G401 (cell line): ENCODE measurements around the gene ZNF419. TPM values are rescaled to one million over a fixed set of nuclear protein-coding genes. Genes with fewer than 3 reads are reported as not detected.
"Not testable (repeated sequence)": the region's sequence is repeated elsewhere in the genome, so short reads cannot be mapped to it uniquely, and the experiment has no call there.

Experiments used
- DNase-seq: peaks from one replicate; pipeline ENCODE4 v3.0.0-alpha.2; 2015; ENCODE audit warnings: low spot score
- in situ Hi-C: cut with HindIII; loops from 2 replicates; pipeline ENCODE4 v1.10.0; 2016; ENCODE audit warnings: low sequenced_read_pairs, mixed read lengths
- total RNA-seq: library from RNA; depleted of rRNA; stranded (reverse); fragments of >200 nt; shearing (Covaris generic); gene quantifications from 2 replicates; pipeline ENCODE4 v1.2.3, GENCODE V29; 2014; rRNA removed

The ZNF419 gene
- 4.9 and 9.2 TPM in 2 replicates for total RNA-seq

DNA sequence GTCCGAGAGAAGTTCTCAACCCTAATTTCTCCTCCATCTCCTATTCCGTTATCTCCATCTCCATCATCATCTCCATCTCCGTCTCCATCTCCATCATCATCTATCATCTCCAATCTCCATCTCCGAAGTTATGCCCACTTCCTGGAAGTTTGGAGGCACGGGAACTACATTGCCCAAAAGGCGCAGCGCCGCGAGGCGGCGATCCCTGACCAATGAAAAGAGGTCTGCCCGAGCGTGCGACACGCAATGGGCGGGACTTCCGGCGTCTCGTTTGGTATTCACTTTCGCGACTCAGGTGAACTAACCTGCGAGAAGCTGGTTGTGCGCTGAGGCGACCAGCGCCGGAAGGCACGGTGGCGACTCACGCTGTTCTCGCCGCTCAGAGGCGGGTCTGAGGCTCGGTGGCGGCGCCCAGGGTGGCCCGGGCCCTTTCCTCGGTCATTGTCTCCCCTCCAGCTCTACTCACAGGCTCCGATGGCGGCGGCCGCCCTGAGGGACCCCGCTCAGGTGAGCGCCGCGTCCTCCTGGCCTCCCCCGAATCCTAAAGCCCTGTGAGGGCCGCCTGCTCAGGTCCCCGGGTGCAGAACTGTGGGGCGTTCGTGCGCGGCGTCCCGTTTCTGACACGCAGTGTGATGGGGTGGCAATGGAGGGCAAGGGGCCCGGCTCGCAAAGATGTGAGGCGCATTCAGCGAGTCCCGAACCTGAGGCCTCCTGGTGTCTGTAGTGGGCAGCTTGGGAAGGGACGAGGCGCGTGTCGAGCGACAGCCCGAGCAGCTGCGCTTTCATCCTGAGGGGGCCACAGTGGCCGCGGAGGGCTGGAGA is at the start of gene ZNF419:
TSS of gene ZNF419 (plus strand) at position 274 of the 822 bp plus-strand sequence. CDS start at position 475, 201 bp downstream.
- in situ Hi-C loops: not testable (repeated sequence)
- DNase-seq: peak; percentile 94

GRCh38 chr19:57437931-57438330 is 49.6 kb upstream of the ZNF419 start:
- no peak for DNase-seq
- in situ Hi-C loops: no loop called here

GRCh38 chr19:57438925-57439324 is 48.6 kb upstream of the ZNF419 start:
- no peak for DNase-seq
- in situ Hi-C loops: no loop called here

GRCh38 chr19:57441979-57442752 is 45.4 kb upstream of the ZNF419 start:
- DNase-seq: no peak
- in situ Hi-C loops: no loop called here

- in situ Hi-C loops: no loop called here
- no peak for DNase-seq
Observed at GRCh38 chr19:57443121-57443696, 44.3 kb upstream of the ZNF419 start.

DNA sequence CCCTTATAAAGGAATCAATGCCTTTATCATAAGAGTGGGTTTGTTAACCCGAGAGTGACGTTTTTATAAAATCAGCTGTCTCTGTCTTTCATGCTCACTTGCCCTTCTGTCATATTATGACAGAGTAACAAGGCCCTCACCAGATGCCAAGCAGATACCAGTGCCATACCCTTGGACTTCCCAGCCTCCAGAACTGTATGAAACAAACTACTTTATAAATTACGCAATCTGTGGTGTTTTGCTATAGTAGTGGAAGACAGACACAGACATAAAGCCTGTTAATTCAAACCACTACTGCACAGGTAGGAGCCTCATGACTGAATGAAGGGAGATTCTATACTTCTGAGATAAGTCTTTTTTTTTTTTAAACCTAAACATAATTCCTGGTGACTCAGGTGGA is 35.2 kb upstream of the ZNF419 start:
- no peak for DNase-seq
- in situ Hi-C loops: no loop called here

DNA sequence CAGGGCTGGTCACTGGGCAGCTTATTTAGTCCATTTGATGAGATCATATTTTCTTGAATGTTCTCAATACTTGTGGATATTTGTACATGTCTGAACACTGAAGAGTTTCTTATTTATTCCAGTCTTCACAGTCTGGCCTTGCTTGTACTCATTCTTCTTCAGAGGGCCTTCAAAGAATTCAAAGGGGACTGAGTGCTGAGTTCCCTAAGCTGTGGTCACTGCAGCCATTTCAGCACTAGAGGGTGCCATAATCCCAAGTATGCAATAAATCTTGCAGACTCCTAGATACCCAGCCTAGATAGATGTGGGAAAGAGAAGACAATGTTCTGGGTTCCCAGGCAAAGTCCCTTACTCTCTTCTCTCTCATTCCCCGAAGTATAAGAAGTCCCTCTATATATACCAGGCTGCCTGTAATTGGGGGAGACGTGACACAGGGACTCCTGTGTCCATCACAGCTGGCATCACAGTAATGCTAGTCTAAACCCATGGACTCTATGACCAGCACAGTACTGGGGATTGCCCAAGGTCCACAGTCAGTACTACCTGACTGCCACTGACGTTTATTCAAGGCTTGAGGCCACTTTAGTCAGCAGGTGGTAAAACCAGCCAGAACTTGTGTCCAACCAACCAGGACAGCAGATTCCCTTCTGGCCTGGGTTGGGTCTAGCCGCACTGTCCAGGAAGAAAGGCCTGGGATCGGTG is 21.7 kb upstream of the ZNF419 start:
- in situ Hi-C loops: no loop called here
- DNase-seq: peak; percentile 10

DNA sequence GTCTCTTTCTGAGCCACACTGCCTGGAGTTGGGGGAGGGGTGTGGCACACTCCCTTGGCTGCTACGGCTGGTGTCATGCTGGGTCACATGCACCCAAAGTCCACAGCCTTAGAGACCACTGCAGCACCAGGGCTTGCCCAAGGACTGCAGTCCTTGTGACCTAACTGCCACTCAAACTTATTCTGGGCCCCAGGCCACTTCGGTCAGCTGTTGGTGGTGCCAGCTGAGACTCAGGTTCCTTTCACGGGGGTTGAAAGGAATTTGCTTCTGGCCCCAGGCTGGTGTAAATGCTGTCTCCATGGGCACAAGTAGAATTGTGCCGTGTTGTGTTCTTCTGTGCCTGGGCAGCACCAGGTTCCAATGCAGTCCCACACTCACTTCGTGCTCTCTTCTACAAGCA is 21.1 kb upstream of the ZNF419 start:
- no peak for DNase-seq
- in situ Hi-C loops: no loop called here

GRCh38 chr19:57473646-57474045 is 13.9 kb upstream of the ZNF419 start:
- no peak for DNase-seq

DNA sequence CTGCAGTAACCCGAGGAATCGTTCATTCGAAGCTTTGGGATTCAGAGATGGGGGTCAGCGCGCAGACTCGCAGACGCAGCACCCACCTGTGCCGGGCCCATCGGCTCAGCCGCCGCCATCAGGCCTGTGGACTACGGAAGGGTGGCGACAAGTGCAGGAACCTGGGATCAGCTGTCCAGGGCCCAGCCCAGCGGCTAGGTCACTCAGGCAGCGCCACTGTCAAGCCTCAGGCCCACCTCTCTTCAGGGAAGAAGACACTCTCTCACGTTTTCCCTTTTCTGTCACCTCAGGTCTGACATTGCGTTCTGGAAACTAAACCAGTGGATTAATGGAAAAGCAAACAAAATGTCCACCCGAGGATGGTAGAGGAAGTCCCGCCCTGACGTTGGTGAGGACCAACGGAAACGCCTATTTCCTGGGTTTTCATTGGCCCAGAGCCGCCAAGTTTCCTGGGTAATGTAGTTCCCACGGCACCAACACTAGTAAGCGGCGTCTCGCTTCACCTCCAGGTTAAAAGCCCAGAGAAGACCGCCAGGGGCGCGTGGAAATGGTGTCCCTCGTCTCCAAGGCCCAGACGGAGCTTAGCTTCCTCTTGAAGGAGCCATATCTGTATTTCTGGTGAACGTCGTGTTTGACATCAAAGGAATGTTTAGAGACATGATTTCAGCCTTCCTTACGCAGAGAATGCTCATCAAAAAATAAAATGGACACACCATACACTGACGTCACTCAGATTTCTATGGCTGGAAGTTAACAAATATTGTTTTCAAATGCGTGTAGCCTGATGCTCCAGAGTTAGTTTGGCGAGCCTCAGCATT is 10.2 kb upstream of the ZNF419 start, which contains the start of gene ZNF772:
TSS of gene ZNF772 (minus strand) at position 376 of the 818 bp plus-strand sequence. CDS start at position 119, 257 bp downstream.
- DNase-seq: peak; percentile 98
- in situ Hi-C loops: no loop called here

More at GRCh38 chr19:57473646-57474045, 13.9 kb upstream of the ZNF419 start:
- in situ Hi-C loops: no loop called here

DNA sequence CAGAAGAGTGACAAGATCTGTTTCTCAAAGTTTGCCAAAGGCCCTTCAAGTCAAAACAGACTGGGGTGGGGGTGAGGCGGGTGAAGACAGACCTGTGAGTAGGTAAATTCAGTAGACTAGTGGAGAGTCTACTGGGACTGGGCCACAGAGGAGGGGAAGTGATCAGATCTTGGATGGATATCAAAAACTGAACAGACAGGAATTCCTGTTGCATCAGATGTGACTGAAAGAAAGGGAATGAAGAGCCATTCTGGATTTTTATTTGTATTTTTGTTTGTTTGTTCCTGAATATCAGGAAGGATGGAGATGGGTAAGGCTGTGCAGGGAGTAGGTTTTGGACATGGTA is 722 bp downstream of the ZNF419 start:
- DNase-seq, in situ Hi-C loops: not testable (repeated sequence)

- in situ Hi-C loops, DNase-seq: not testable (repeated sequence)
Observed at GRCh38 chr19:57499332-57499679, 11.8 kb downstream of the ZNF419 start.

DNA sequence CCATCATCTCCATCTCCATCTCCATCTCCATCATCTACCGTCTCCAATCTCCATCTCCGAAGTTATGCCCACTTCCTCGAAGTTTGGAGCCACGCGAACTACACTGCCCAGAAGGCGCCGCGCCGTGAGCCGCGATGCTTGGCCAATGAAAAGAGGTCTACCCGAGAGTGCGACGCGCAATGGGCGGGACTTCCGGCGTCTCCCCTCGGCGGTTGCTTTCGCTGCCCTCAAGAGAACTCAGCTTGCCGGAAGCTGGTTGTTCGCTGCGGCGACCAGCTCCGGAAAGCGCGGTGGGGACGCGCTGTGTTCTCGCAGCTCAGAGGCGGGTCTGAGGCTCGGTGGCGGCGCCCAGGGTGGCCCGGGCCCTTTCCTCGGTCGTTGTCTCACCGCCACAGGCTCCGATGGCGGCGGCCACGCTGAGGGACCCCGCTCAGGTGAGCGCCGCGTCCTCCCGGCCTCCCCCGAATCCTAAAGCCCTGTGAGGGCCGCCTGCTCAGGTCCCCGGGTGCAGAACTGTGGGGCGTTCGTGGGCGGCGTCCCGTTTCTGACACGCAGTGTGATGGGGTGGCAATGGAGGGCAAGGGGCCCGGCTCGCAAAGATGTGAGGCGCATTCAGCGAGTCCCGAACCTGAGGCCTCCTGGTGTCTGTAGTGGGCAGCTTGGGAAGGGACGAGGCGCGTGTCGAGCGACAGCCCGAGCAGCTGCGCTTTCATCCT is 12.3 kb downstream of the ZNF419 start, which contains the start of gene ZNF773:
TSS of gene ZNF773 (plus strand) at position 259 of the 716 bp plus-strand sequence. CDS start at position 402, 143 bp downstream.
- DNase-seq: peak; percentile 94

DNA sequence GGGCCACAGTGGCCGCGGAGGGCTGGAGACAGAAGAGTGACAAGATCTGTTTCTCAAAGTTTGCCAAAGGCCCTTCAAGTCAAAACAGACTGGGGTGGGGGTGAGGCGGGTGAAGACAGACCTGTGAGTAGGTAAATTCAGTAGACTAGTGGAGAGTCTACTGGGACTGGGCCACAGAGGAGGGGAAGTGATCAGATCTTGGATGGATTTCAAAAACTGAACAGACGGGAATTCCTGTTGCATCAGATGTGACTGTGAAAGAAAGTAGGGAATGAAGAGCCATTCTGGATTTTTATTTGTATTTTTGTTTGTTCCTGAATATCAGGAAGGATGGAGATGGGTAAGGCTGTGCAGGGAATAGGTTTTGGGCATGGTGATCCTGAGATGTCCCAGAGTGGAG is 12.8 kb downstream of the ZNF419 start:
- in situ Hi-C loops, DNase-seq: not testable (repeated sequence)

More for the DNA sequence above, 12.3 kb downstream of the ZNF419 start, which contains the start of gene ZNF773:
- in situ Hi-C loops: not testable (repeated sequence)

GRCh38 chr19:57506163-57506562 is 18.6 kb downstream of the ZNF419 start:
- in situ Hi-C loops: no loop called here
- DNase-seq: no peak

DNA sequence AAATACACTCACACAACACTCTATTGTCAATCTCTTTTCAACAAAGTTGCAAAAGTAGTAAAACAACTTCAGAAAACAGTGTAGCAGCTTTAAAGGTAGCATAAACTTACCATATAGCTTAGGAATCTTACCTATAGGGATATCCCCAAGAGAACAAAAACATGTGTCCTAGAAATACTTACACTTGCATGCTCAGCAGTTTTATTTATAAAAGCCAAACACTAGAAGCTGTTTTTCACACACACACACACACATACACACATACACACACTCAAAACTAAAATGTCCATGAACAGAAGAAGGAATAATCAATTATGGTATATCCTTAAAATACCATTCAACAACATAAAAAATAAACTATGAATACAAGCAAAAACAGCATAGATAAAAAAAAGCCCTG is 23.9 kb downstream of the ZNF419 start:
- in situ Hi-C loops: no loop called here
- DNase-seq: no peak

- no peak for DNase-seq
- in situ Hi-C loops: no loop called here
Observed at GRCh38 chr19:57512845-57513244, 25.3 kb downstream of the ZNF419 start.

GRCh38 chr19:57515255-57515654 is 27.7 kb downstream of the ZNF419 start:
- in situ Hi-C loops: no loop called here
- DNase-seq: no peak
